Endodermal cell (in vitro differentiated cells): ENCODE results near the gene OPCML. TPM values are rescaled to one million over a fixed set of nuclear protein-coding genes. Genes with fewer than 3 reads are reported as not detected.

Source experiments
- DNase-seq: peaks from one replicate; pipeline ENCODE4 v3.0.0-alpha.2; 2017
- H3K27ac ChIP-seq: 2 replicates; pipeline ENCODE4 v1.5.1; 2013; ENCODE audit warnings: mild to moderate bottlenecking, low read depth, low read length, moderate library complexity
- H3K27me3 ChIP-seq: 2 replicates; pipeline ENCODE4 v1.6.1; 2013; ENCODE audit warnings: mild to moderate bottlenecking, low read length, moderate library complexity; ENCODE audit not compliant: insufficient read depth, control insufficient read depth, poor library complexity, severe bottlenecking
- H3K36me3 ChIP-seq: 2 replicates; pipeline ENCODE4 v1.7.0; 2013; ENCODE audit warnings: mild to moderate bottlenecking, low read length, moderate library complexity; ENCODE audit not compliant: control insufficient read depth, insufficient read depth
- H3K4me1 ChIP-seq: one replicate; pipeline ENCODE4 v1.7.0; 2013; ENCODE audit warnings: low read length; ENCODE audit not compliant: control insufficient read depth, insufficient read depth
- H3K4me3 ChIP-seq: 2 replicates; pipeline ENCODE4 v1.5.1; 2013; ENCODE audit warnings: mild to moderate bottlenecking, low read length, moderate library complexity
- H3K9ac ChIP-seq: 2 replicates; pipeline ENCODE4 v1.6.1; 2013; ENCODE audit warnings: mild to moderate bottlenecking, low read length, moderate library complexity; ENCODE audit not compliant: poor library complexity, severe bottlenecking; ENCODE audit errors: extremely low read depth
- H3K9me3 ChIP-seq: 2 replicates; pipeline ENCODE4 v1.6.1; 2013; ENCODE audit warnings: mild to moderate bottlenecking, low read length, moderate library complexity; ENCODE audit not compliant: control insufficient read depth
- H3K27ac Mint-ChIP-seq: 2 replicates; pipeline ENCODE4 v1.8.0; 2020; ENCODE audit warnings: mixed read lengths
- H3K27me3 Mint-ChIP-seq: 2 replicates; pipeline ENCODE4 v1.8.0; 2021; ENCODE audit warnings: mild to moderate bottlenecking, mixed read lengths; ENCODE audit not compliant: insufficient read depth
- H3K36me3 Mint-ChIP-seq: 2 replicates; pipeline ENCODE4 v1.8.0; 2020; ENCODE audit warnings: low read depth, mixed read lengths
- H3K4me1 Mint-ChIP-seq: 2 replicates; pipeline ENCODE4 v1.8.0; 2020; ENCODE audit warnings: mixed read lengths
- H3K4me3 Mint-ChIP-seq: 2 replicates; pipeline ENCODE4 v1.8.0; 2020; ENCODE audit warnings: mild to moderate bottlenecking, moderate library complexity, mixed read lengths
- H3K9me3 Mint-ChIP-seq: 2 replicates; pipeline ENCODE4 v1.8.0; 2020; ENCODE audit warnings: mild to moderate bottlenecking, mixed read lengths
- WGBS, 2 experiments: methylation state at CpG; one replicate each; pipeline versions ENCODE4 v1.1.5 to v1.1.7; 2013; ENCODE audit warnings: missing lambda C conversion rate in 2 of 2, mixed read lengths in 1 of 2; ENCODE audit not compliant: insufficient coverage in 1 of 2, insufficient read length in 1 of 2; 5-methylcytosine and 5-hydroxymethylcytosine counted together
- total RNA-seq, 2 donors: library from RNA; stranded (reverse); fragmentation: NEBNext Ultra II Directional in 1 of 2; extraction: Animal tissue kit (Norgen Biotek cat#: 25700) in 1 of 2; gene quantifications; 2 replicates in 1 of 2; 3 replicates in 1 of 2; pipeline ENCODE4 v1.2.1, GENCODE V29; 2021
- TF ChIP-seq, protein P1 (sequence below): fragments of 200-600 bp; sonication (generic); conservative IDR thresholded peaks from 2 replicates; pipeline ENCODE4 v1.5.0; 2021; ENCODE audit warnings: antibody characterized with exemption, mild to moderate bottlenecking

OPCML gene
- total RNA-seq, 2 donors from 2014 or later: 0.49 to 0.86 TPM

DNA sequence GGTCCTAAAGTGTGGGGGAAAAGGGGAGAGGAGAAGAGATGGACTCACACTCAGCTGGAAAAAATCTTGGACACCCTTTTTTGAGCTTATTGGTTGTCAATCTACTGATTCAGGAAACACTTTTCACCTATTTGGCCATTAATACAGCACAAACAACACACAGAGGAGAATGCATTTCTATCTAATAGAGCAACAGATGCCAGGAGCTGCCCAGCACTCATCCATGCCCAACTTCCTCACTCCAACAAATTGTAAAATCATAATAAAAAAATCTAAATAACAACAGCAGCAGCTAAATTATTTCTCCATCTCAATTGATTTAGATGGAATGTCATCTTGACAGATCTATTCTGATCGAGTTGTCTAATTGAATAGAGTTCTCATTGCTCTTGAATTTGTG, 628.2 kb downstream of the OPCML start:
- no peak overlapping the region for H3K9ac ChIP-seq
- H3K36me3 Mint-ChIP-seq: no peaks in the 10 kb centered on the region
- no peak overlapping the region for H3K4me3 Mint-ChIP-seq
- no peak overlapping the region for H3K27ac ChIP-seq
- H3K4me3 ChIP-seq: no peak overlapping the region
- peaks cover 31% of the 10 kb centered on the region for H3K4me1 Mint-ChIP-seq
- no peak for DNase-seq
- WGBS, 2 experiments: 86 to 93% methylated on average over 1 of the region's 1 CpG
- H3K27me3 Mint-ChIP-seq: no peaks in the 10 kb centered on the region
- H3K27ac Mint-ChIP-seq: no peak overlapping the region
- H3K9me3 Mint-ChIP-seq: no peaks in the 10 kb centered on the region
- no peaks in the 10 kb centered on the region for H3K9me3 ChIP-seq
- no peaks in the 10 kb centered on the region for H3K4me1 ChIP-seq
- H3K27me3 ChIP-seq: no peaks in the 10 kb centered on the region
- H3K36me3 ChIP-seq: no peaks in the 10 kb centered on the region
- TF ChIP-seq, protein P1, sequence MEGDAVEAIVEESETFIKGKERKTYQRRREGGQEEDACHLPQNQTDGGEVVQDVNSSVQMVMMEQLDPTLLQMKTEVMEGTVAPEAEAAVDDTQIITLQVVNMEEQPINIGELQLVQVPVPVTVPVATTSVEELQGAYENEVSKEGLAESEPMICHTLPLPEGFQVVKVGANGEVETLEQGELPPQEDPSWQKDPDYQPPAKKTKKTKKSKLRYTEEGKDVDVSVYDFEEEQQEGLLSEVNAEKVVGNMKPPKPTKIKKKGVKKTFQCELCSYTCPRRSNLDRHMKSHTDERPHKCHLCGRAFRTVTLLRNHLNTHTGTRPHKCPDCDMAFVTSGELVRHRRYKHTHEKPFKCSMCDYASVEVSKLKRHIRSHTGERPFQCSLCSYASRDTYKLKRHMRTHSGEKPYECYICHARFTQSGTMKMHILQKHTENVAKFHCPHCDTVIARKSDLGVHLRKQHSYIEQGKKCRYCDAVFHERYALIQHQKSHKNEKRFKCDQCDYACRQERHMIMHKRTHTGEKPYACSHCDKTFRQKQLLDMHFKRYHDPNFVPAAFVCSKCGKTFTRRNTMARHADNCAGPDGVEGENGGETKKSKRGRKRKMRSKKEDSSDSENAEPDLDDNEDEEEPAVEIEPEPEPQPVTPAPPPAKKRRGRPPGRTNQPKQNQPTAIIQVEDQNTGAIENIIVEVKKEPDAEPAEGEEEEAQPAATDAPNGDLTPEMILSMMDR: no peak

DNA sequence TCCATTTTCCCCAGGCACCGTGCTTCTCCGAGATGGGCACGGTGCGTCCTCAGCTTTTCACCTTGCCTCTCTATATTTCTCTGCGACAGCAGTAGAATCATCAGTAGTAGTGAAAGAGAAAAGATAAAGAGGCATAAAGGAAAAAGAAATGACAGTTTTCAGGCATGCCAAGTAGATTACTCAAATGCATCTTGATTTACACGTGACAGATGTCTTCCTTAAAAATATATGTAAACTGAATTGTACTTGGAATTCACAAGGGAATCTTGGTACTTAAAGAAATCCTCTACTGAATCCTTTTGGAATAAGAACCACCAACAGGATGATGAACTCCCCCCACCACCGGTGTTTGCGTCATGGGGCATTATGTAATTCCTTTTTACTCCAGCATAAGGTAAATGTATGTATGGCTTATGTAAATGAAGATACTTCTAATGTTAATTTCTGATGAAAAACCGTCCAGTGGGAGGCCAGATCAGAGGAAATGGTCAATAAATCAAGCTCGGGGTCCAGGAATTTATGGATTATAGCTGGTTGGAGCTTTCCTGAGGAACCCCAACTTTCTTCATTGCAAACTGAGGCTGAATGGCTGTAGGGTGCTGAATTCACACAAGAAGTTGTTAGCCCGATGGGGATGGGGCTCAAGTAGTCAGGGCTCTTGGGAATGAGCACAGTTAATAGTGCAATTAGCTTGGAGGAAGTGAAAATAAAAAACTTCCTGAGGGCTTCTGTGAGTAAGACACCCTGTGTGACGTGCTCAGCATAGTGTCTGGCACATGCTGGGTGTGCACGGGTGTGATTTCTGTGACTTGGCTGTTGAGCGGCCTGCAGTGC, 630.4 kb downstream of the OPCML start:
- H3K27me3 Mint-ChIP-seq: no peaks in the 10 kb centered on the region
- no peaks in the 10 kb centered on the region for H3K4me1 ChIP-seq
- H3K4me3 Mint-ChIP-seq: no peak overlapping the region
- H3K4me3 ChIP-seq: no peak overlapping the region
- no peaks in the 10 kb centered on the region for H3K36me3 Mint-ChIP-seq
- H3K27ac ChIP-seq: no peak overlapping the region
- no peak overlapping the region for H3K9ac ChIP-seq
- H3K36me3 ChIP-seq: no peaks in the 10 kb centered on the region
- DNase-seq: no peak
- no peaks in the 10 kb centered on the region for H3K9me3 ChIP-seq
- H3K4me1 Mint-ChIP-seq: peaks cover 31% of the 10 kb centered on the region
- 82 to 94% methylated on average over 6 to 14 of the region's 14 CpGs for WGBS, 2 experiments
- TF ChIP-seq, protein P1: no peak
- no peaks in the 10 kb centered on the region for H3K27me3 ChIP-seq
- peak overlapping the region; percentile 26 for H3K27ac Mint-ChIP-seq
- H3K9me3 Mint-ChIP-seq: no peaks in the 10 kb centered on the region

DNA sequence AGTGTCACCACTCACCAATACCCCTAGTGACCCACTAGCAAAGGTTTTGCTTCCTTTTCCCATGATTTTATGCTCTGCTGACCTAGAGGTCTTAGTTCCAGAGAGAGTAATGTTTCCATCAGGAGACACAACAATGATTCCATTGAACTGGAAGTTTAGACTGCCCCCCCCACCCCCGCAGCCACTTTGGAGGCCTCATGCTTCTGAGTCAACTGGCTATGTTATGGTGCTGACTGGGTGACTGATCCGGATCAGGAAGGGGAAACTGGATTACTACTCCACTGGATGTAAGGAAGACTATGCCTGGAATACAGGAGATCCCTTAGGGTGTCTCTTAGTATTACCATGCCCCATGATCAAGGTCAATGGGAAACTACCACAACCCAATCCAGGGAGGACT, 633.6 kb downstream of the OPCML start:
- H3K9ac ChIP-seq: no peak overlapping the region
- Mint-ChIP-seq H3K4me3 (no peak overlapping the region), H3K27me3 (no peaks in the 10 kb centered on the region), H3K36me3 (no peaks in the 10 kb centered on the region), H3K9me3 (no peaks in the 10 kb centered on the region), H3K27ac (no peak overlapping the region), H3K4me1 (peaks cover 25% of the 10 kb centered on the region)
- no peak overlapping the region for H3K4me3 ChIP-seq
- TF ChIP-seq, protein P1: no peak
- H3K27me3 ChIP-seq: no peaks in the 10 kb centered on the region
- no peaks in the 10 kb centered on the region for H3K9me3 ChIP-seq
- H3K36me3 ChIP-seq: no peaks in the 10 kb centered on the region
- no peak overlapping the region for H3K27ac ChIP-seq
- 95 to 100% methylated on average over 2 of the region's 2 CpGs for WGBS, 2 experiments
- no peaks in the 10 kb centered on the region for H3K4me1 ChIP-seq
- no peak for DNase-seq
